ENCODE data around the gene EGLN1.

DNA sequence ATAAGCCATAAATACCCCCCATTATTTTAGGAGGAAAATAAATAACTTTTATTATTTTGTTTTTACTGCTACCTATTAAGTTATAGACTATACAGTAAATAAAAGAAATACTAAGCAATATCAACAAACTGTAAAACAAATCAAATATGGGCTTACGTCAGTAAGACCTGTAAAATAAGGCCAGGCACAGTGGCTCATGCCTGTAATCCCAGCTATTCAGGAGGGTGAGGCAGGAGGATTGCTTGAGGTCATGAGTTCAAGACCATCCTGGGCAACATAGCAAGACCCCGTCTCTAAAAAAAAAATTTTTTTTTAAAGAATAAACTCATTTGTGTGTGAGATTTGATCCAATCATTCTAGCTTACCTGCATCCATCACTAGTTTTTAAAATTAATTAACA, 17.8 kb downstream of the EGLN1 start:
- TF ChIP-seq, protein P1, sequence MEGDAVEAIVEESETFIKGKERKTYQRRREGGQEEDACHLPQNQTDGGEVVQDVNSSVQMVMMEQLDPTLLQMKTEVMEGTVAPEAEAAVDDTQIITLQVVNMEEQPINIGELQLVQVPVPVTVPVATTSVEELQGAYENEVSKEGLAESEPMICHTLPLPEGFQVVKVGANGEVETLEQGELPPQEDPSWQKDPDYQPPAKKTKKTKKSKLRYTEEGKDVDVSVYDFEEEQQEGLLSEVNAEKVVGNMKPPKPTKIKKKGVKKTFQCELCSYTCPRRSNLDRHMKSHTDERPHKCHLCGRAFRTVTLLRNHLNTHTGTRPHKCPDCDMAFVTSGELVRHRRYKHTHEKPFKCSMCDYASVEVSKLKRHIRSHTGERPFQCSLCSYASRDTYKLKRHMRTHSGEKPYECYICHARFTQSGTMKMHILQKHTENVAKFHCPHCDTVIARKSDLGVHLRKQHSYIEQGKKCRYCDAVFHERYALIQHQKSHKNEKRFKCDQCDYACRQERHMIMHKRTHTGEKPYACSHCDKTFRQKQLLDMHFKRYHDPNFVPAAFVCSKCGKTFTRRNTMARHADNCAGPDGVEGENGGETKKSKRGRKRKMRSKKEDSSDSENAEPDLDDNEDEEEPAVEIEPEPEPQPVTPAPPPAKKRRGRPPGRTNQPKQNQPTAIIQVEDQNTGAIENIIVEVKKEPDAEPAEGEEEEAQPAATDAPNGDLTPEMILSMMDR (IDR thresholded peaks at IDR 0.05) = no peak
- no peak for TF ChIP-seq POLR2A (IDR thresholded peaks at IDR 0.05)

Data from thyroid gland (tissue), 4 donors.